ENCODE measurements around the gene C6orf132.

The C6orf132 gene

DNA sequence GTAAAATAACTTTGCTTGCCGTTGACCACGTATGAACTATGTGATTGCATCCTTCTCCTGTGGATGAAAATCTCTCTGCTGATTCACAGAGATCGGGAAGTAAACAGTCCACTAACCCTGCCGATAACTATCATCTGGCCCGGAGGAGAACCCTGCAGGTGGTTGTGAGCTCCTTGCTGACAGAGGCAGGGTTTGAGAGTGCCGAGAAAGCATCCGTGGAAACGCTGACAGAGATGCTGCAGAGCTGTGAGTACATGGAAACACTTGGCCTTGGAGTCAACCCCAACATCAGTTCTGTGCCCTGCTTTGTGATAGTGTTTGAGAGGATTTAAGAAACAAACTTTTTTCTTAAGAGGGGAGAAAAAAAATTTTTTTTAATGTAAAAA is 91.2 kb downstream of the C6orf132 start:
- TF ChIP-seq, protein P1, sequence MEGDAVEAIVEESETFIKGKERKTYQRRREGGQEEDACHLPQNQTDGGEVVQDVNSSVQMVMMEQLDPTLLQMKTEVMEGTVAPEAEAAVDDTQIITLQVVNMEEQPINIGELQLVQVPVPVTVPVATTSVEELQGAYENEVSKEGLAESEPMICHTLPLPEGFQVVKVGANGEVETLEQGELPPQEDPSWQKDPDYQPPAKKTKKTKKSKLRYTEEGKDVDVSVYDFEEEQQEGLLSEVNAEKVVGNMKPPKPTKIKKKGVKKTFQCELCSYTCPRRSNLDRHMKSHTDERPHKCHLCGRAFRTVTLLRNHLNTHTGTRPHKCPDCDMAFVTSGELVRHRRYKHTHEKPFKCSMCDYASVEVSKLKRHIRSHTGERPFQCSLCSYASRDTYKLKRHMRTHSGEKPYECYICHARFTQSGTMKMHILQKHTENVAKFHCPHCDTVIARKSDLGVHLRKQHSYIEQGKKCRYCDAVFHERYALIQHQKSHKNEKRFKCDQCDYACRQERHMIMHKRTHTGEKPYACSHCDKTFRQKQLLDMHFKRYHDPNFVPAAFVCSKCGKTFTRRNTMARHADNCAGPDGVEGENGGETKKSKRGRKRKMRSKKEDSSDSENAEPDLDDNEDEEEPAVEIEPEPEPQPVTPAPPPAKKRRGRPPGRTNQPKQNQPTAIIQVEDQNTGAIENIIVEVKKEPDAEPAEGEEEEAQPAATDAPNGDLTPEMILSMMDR (IDR thresholded peaks at IDR 0.05; ENCODE audit: insufficient read depth, missing control alignments): no peak
- no peak for FAIRE-seq
- no peak for DNase-seq (ENCODE audit: insufficient read length, low spot score)
